K562 (cell line): ENCODE results near the gene SPRYD3. TPM values are rescaled to one million over a fixed set of nuclear protein-coding genes. Genes with fewer than 3 reads are reported as not detected.

ENCODE experiments used
- CBFA2T3 ChIP-seq: fragments of 450-650 bp; IDR thresholded peaks from 2 replicates; pipeline ENCODE4 v1.6.1; 2017
- CHD4 ChIP-seq: fragments of 200-600 bp; sonication (generic); IDR thresholded peaks from 3 replicates; pipeline ENCODE4 v1.6.1; 2012; ENCODE audit warnings: low read depth, mild to moderate bottlenecking, mixed read lengths, low read length, inconsistent platforms; ENCODE audit not compliant: insufficient read depth, insufficient replicate concordance, poor library complexity, severe bottlenecking
- CREB1 ChIP-seq, 2 experiments: sonication (generic) in 1 of 2; formaldehyde crosslinking in 1 of 2; IDR thresholded peaks; 2 replicates each; pipeline versions ENCODE4 v1.6.1 to v1.8.0; 2012 to 2022; ENCODE audit warnings: inconsistent platforms in 1 of 2, mild to moderate bottlenecking in 1 of 2, missing genetic modification reagents in 1 of 2, moderate library complexity in 1 of 2
- E2F3 ChIP-seq: fragments of 250-450 bp; sonication (Bioruptor Pico); IDR thresholded peaks from 2 replicates; pipeline ENCODE4 v1.4.0; 2020; ENCODE audit warnings: mild to moderate bottlenecking
- EGR1 ChIP-seq: fragments of 450-650 bp; conservative IDR thresholded peaks from 2 replicates; pipeline ENCODE4 v1.6.1; 2017; ENCODE audit warnings: mild to moderate bottlenecking
- ERF ChIP-seq: fragments of 450-650 bp; formaldehyde crosslinking; IDR thresholded peaks from 2 replicates; pipeline ENCODE4 v1.4.0; 2020; ENCODE audit warnings: mild to moderate bottlenecking, mixed read lengths
- GTF2E2 ChIP-seq: fragments of 200-800 bp; sonication (Bioruptor generic); IDR thresholded peaks from 2 replicates; pipeline ENCODE4 v1.6.1; 2016; ENCODE audit warnings: missing genetic modification characterization, missing compliant biosample characterization
- HMGXB4 ChIP-seq: sonication (generic); formaldehyde crosslinking; IDR thresholded peaks from 2 replicates; pipeline ENCODE4 v1.8.1; 2023; ENCODE audit warnings: mild to moderate bottlenecking, missing genetic modification reagents
- PHB ChIP-seq: fragments of 250-450 bp; sonication (Bioruptor Pico); IDR thresholded peaks from 2 replicates; pipeline ENCODE4 v1.5.0; 2021
- PYGO2 ChIP-seq: fragments of 450-650 bp; IDR thresholded peaks from 2 replicates; pipeline ENCODE4 v1.6.1; 2016; ENCODE audit warnings: mild to moderate bottlenecking, missing genetic modification characterization, moderate library complexity, missing compliant biosample characterization
- SIRT6 ChIP-seq: IDR thresholded peaks from one replicate; pipeline ENCODE4 v1.6.1; 2012; ENCODE audit warnings: low read depth, mild to moderate bottlenecking, control low read depth, inconsistent platforms, low read length, moderate library complexity
- SMAD2 ChIP-seq: fragments of 150-350 bp; IDR thresholded peaks from 2 replicates; pipeline ENCODE4 v1.6.1; 2014; ENCODE audit warnings: low read depth, mild to moderate bottlenecking, low read length
- ZKSCAN1 ChIP-seq: fragments of 150-350 bp; IDR thresholded peaks from 2 replicates; pipeline ENCODE4 v1.6.1; 2016; ENCODE audit warnings: low read depth, low read length
- ZNF696 ChIP-seq: fragments of 250-450 bp; sonication (Bioruptor Pico); conservative IDR thresholded peaks from 2 replicates; pipeline ENCODE4 v1.4.0; 2020; ENCODE audit warnings: mild to moderate bottlenecking, moderate library complexity
- ZNF778 ChIP-seq: fragments of 450-650 bp; formaldehyde crosslinking; IDR thresholded peaks from 2 replicates; pipeline ENCODE4 v1.4.0; 2020; ENCODE audit warnings: mild to moderate bottlenecking, moderate library complexity
- polyA plus RNA-seq, 8 experiments: library from polyadenylated mRNA; depleted of rRNA in 4 of 8; stranded (reverse) in 5 of 8; unstranded in 3 of 8; fragments of >200 nt; fragmentation: Nextera tagmentation in 2 of 8; fragmentation: Illumina TruSeq in 1 of 8; extraction: Ambion mirVana in 2 of 8; extraction: Trizol in 1 of 8; gene quantifications; 2 replicates each; pipeline versions ENCODE4 v1.2.1 to v1.2.3, GENCODE V29; 2011 to 2014; ENCODE audit warnings: inconsistent platforms in 1 of 8, missing spikeins in 1 of 8
- total RNA-seq, 7 experiments: library from RNA; depleted of rRNA in 6 of 7; stranded (reverse); fragments of >200 nt in 6 of 7; fragmentation: Illumina TruSeq in 2 of 7; extraction: Trizol in 2 of 7; gene quantifications; 2 replicates each; pipeline versions ENCODE4 v1.2.1 to v1.2.3, GENCODE V29; 2011 to 2021; ENCODE audit warnings: low replicate concordance in 1 of 7
- TF ChIP-seq, protein P1 (sequence below), 2 experiments: IDR thresholded peaks in 1 of 2; conservative IDR thresholded peaks in 1 of 2; 2 replicates each; pipeline ENCODE4 v1.6.1; 2016; ENCODE audit warnings: low read depth in 2 of 2, mild to moderate bottlenecking in 1 of 2, missing compliant biosample characterization in 1 of 2, missing genetic modification characterization in 1 of 2, moderate library complexity in 1 of 2
- TF ChIP-seq, protein P2 (sequence below): fragments of 250-450 bp; sonication (Bioruptor Pico); IDR thresholded peaks from 2 replicates; pipeline ENCODE4 v1.5.0; 2022; ENCODE audit warnings: mild to moderate bottlenecking
- TF ChIP-seq, protein P3 (sequence below): sonication (generic); formaldehyde crosslinking; IDR thresholded peaks from 2 replicates; pipeline ENCODE4 v1.5.0; 2020; ENCODE audit warnings: missing genetic modification reagents
- TF ChIP-seq, protein P4 (sequence below), 2 experiments: fragments of 450-650 bp; conservative IDR thresholded peaks; 2 replicates each; pipeline ENCODE4 v1.6.1; 2017; ENCODE audit warnings: mild to moderate bottlenecking in 2 of 2, moderate library complexity in 2 of 2

Gene SPRYD3
- total and polyA plus RNA-seq, 9 of the 15 experiments (the other 6 are each of a cell fraction or from before 2014, with no cell fraction given), result 1.5 to 13.6 (median 7.6) TPM

GRCh38 chr12:53098354-53098981 lies 19.3 kb upstream of the SPRYD3 start (continued):
- TF ChIP-seq, protein P1, sequence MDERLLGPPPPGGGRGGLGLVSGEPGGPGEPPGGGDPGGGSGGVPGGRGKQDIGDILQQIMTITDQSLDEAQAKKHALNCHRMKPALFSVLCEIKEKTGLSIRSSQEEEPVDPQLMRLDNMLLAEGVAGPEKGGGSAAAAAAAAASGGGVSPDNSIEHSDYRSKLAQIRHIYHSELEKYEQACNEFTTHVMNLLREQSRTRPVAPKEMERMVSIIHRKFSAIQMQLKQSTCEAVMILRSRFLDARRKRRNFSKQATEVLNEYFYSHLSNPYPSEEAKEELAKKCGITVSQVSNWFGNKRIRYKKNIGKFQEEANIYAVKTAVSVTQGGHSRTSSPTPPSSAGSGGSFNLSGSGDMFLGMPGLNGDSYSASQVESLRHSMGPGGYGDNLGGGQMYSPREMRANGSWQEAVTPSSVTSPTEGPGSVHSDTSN (CRISPR knock-in tag; IDR thresholded peaks at IDR 0.05; ENCODE audit: low read depth), result no peak
- TF ChIP-seq, protein P1 (tag; conservative IDR thresholded peaks at IDR 0.05; ENCODE audit: low read depth), result no peak
- TF ChIP-seq CBFA2T3, result no peak
- TF ChIP-seq PYGO2 (tag), result no peak
- no peak for TF ChIP-seq ERF (CRISPR knock-in tag)
- no peak for TF ChIP-seq E2F3 (CRISPR knock-in tag)
- no peak for TF ChIP-seq CHD4
- TF ChIP-seq ZNF778 (CRISPR knock-in tag), result no peak
- TF ChIP-seq ZKSCAN1, result no peak
- no peak for TF ChIP-seq ZNF696 (CRISPR knock-in tag)
- no peak for TF ChIP-seq CREB1 (IDR thresholded peaks at IDR 0.05)
- TF ChIP-seq CREB1 (CRISPR knock-in tag; IDR thresholded peaks at IDR 0.05), result no peak
- no peak for TF ChIP-seq HMGXB4 (CRISPR knock-in tag)
- TF ChIP-seq, protein P2, sequence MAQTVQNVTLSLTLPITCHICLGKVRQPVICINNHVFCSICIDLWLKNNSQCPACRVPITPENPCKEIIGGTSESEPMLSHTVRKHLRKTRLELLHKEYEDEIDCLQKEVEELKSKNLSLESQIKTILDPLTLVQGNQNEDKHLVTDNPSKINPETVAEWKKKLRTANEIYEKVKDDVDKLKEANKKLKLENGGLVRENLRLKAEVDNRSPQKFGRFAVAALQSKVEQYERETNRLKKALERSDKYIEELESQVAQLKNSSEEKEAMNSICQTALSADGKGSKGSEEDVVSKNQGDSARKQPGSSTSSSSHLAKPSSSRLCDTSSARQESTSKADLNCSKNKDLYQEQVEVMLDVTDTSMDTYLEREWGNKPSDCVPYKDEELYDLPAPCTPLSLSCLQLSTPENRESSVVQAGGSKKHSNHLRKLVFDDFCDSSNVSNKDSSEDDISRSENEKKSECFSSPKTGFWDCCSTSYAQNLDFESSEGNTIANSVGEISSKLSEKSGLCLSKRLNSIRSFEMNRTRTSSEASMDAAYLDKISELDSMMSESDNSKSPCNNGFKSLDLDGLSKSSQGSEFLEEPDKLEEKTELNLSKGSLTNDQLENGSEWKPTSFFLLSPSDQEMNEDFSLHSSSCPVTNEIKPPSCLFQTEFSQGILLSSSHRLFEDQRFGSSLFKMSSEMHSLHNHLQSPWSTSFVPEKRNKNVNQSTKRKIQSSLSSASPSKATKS (CRISPR knock-in tag), result no peak
- no peak for TF ChIP-seq PHB
- TF ChIP-seq, protein P3, sequence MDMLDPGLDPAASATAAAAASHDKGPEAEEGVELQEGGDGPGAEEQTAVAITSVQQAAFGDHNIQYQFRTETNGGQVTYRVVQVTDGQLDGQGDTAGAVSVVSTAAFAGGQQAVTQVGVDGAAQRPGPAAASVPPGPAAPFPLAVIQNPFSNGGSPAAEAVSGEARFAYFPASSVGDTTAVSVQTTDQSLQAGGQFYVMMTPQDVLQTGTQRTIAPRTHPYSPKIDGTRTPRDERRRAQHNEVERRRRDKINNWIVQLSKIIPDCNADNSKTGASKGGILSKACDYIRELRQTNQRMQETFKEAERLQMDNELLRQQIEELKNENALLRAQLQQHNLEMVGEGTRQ (CRISPR knock-in tag), result no peak
- TF ChIP-seq SMAD2, result no peak
- no peak for TF ChIP-seq SIRT6
- TF ChIP-seq GTF2E2 (tag), result no peak
- TF ChIP-seq EGR1, result peak; percentile 55
- TF ChIP-seq, protein P4, sequence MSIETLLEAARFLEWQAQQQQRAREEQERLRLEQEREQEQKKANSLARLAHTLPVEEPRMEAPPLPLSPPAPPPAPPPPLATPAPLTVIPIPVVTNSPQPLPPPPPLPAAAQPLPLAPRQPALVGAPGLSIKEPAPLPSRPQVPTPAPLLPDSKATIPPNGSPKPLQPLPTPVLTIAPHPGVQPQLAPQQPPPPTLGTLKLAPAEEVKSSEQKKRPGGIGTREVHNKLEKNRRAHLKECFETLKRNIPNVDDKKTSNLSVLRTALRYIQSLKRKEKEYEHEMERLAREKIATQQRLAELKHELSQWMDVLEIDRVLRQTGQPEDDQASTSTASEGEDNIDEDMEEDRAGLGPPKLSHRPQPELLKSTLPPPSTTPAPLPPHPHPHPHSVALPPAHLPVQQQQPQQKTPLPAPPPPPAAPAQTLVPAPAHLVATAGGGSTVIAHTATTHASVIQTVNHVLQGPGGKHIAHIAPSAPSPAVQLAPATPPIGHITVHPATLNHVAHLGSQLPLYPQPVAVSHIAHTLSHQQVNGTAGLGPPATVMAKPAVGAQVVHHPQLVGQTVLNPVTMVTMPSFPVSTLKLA (conservative IDR thresholded peaks at IDR 0.05), result no peak
